ENCODE measurements around the gene TAF11L7.
"Not testable (repeated sequence)": the region's sequence is repeated elsewhere in the genome, so short reads cannot be mapped to it uniquely, and the experiment has no call there.

Gene TAF11L7

GRCh38 chr5:17585658-17586057, at the start of gene TAF11L7:
TAF11L7 (minus strand) TSS chr5:17585758.
- not testable (repeated sequence) for H3K27ac ChIP-seq

- TF ChIP-seq CTCF (IDR thresholded peaks at IDR 0.05) (no peak), ZFX (IDR thresholded peaks at IDR 0.05; ENCODE audit: borderline replicate concordance) (no peak)
- no peak within 1 kb of the TSS for H3K27ac ChIP-seq
These were observed 48.6 kb upstream of the TAF11L7 start, which contains the start of gene TAF11L14 for GRCh38 chr5:17634160-17634559. TAF11L14 (plus strand) TSS chr5:17634460.

GRCh38 chr5:17631788-17632187, 46.2 kb upstream of the TAF11L7 start, which contains the start of gene TAF11L13:
TAF11L13 (plus strand) TSS chr5:17632088.
- not testable (repeated sequence) for H3K27ac ChIP-seq

- TF ChIP-seq CTCF (IDR thresholded peaks at IDR 0.05) (no peak), ZFX (IDR thresholded peaks at IDR 0.05; ENCODE audit: borderline replicate concordance) (no peak)
- H3K27ac ChIP-seq, result no peak overlapping the region
These were observed 40.1 kb upstream of the TAF11L7 start for GRCh38 chr5:17625686-17626085.

GRCh38 chr5:17620627-17621026, 35.1 kb upstream of the TAF11L7 start:
- TF ChIP-seq ZFX (IDR thresholded peaks at IDR 0.05; ENCODE audit: borderline replicate concordance), result no peak
- TF ChIP-seq CTCF (IDR thresholded peaks at IDR 0.05), result peak; percentile 70

GRCh38 chr5:17619354-17619753, 33.8 kb upstream of the TAF11L7 start:
- no peak overlapping the region for H3K27ac ChIP-seq
- TF ChIP-seq ZFX (IDR thresholded peaks at IDR 0.05; ENCODE audit: borderline replicate concordance) (no peak), CTCF (IDR thresholded peaks at IDR 0.05) (no peak)

More at GRCh38 chr5:17620627-17621026, 35.1 kb upstream of the TAF11L7 start:
- H3K27ac ChIP-seq, result no peak overlapping the region

- no peak overlapping the region for H3K27ac ChIP-seq
These were observed 29.5 kb upstream of the TAF11L7 start for GRCh38 chr5:17614872-17615605.

GRCh38 chr5:17610092-17610491, 24.5 kb upstream of the TAF11L7 start, which contains the start of gene TAF11L12:
TAF11L12 (plus strand) TSS chr5:17610392.
- not testable (repeated sequence) for H3K27ac ChIP-seq

More at GRCh38 chr5:17614872-17615605, 29.5 kb upstream of the TAF11L7 start:
- TF ChIP-seq CTCF (IDR thresholded peaks at IDR 0.05) (no peak), ZFX (IDR thresholded peaks at IDR 0.05; ENCODE audit: borderline replicate concordance) (no peak)

GRCh38 chr5:17607461-17607860, 21.9 kb upstream of the TAF11L7 start:
- H3K27ac ChIP-seq, result not testable (repeated sequence)

Measured in 22Rv1 (cell line).